ENCODE data around the gene FAF1. TPM values are rescaled to one million over a fixed set of nuclear protein-coding genes. Genes with fewer than 3 reads are reported as not detected.
A peak's percentile ranks its signal among the peaks of the same experiment; 100 is the strongest.

FAF1 gene
- total RNA-seq, 6 experiments from 2014 or later = 24.1 to 32.4 (median 31.6) TPM

DNA sequence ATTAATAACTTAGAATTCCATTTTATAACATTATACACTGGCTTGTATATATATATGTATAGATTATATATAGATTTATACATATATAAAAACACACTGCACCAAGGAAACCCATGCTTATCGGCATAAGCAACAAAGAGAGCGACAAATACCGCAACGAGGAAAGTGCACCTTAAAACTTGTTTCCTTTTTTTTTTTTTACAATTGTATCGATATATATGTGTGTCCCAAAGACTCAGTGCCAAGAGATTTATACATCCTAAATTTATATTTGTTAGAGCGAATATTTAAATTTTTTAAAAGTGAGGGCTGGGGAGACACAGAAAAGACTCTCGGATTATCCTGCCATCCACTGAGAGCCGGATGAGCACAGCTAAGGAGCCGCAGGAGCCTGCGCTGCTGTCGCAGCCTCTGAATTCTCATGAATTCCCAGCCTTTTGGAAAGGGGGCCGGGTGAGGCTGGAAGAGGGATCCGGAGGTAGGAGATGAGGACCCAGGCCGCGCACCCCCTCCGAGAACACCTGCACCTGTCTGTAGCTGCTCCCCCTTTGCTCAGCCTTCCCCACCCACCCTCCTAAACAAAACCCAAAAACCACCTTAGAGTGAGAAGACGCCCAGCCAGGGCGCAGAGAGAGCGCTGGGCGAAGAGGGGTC lies 542.0 kb downstream of the FAF1 start:
- H3K27me3 ChIP-seq = peaks cover 21 to 55% of the 10 kb centered on the region in 2 donors
- H3K4me3 ChIP-seq = peak overlapping the region in 1 of 3 donors; percentile 16
- DNase-seq (no peak), ATAC-seq (no peak)
- H3K27ac ChIP-seq = no peak overlapping the region
- no peak for TF ChIP-seq POLR2A (IDR thresholded peaks at IDR 0.05)
- TF ChIP-seq, protein P1, sequence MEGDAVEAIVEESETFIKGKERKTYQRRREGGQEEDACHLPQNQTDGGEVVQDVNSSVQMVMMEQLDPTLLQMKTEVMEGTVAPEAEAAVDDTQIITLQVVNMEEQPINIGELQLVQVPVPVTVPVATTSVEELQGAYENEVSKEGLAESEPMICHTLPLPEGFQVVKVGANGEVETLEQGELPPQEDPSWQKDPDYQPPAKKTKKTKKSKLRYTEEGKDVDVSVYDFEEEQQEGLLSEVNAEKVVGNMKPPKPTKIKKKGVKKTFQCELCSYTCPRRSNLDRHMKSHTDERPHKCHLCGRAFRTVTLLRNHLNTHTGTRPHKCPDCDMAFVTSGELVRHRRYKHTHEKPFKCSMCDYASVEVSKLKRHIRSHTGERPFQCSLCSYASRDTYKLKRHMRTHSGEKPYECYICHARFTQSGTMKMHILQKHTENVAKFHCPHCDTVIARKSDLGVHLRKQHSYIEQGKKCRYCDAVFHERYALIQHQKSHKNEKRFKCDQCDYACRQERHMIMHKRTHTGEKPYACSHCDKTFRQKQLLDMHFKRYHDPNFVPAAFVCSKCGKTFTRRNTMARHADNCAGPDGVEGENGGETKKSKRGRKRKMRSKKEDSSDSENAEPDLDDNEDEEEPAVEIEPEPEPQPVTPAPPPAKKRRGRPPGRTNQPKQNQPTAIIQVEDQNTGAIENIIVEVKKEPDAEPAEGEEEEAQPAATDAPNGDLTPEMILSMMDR (IDR thresholded peaks at IDR 0.05) = no peak
- peaks cover 0 to 27% (median 0%) of the 10 kb centered on the region in 4 donors for H3K4me1 ChIP-seq
- no peaks in the 10 kb centered on the region for H3K36me3 ChIP-seq
- 7% methylated on average over 16 of the region's 20 CpGs for WGBS (ENCODE audit: insufficient coverage, low coverage, low lambda C conversion rate, missing lambda C conversion rate)
- H3K9me3 ChIP-seq = no peaks in the 10 kb centered on the region
- intact Hi-C loops (cut with DNase I) = no loop called here

DNA sequence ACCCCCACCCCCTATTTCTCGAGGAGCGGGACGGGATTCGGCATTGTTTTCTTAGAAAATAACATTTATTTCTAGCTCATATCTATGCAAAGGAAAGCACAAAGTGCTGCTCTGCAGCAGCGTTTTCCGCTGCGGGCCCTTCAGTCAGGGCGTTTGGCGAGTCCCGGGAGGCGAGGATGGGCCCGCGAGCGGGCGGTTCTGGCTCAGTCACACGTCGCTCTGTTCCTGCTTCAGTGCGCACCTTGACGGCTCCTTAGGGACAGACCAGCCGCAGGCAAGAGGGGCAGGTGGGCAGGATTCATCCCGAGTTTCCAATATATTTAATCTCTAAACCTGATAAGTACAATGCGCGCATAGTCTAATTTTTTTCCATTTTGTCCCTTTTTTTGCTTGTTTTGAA lies 542.6 kb downstream of the FAF1 start:
- peaks cover 15 to 50% of the 10 kb centered on the region in 2 donors for H3K27me3 ChIP-seq
- ATAC-seq = no peak

DNA sequence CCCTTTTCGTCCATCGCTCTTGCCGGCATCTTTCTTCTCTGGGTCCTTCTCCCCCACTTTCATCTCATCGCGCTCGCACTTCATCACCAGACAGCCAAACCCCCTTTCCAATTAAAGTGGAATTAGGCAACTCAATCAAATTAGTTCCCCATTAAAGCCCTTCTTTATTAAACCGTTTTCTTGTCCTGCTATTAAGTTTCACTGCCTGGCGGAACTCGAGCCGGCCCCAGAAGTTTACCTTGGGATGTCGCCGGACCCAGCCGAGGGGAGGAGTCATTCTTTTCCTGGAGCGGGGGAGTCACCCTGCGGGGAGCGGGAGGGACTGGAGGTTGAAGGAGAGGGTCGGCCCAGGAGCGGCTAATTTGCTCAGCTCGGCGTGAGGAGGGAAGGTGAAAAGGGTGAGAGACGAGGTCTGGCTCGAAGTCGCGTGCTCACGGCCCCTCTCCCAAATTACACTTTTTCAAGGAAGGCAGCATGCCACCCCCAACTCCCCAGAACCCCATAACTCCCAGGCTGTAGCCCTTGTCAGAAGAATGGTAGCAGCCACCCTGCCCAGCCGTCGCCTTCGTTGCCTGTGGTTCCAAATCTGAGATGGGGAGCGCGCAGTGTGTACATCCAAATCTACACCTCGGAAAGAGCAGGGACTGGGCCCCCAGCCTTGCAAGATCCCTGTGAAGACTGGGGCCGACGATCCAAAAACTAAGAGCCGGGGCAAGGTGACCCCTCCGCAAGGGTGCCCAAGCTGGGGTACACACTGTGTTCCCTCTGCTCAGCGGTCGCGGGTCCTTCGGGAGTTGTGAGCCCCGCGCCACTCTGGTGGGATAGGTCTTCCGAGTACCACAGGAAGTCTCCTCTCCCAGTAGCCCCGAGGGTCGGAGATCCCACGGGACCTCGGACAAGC lies 543.3 kb downstream of the FAF1 start:
- no peak overlapping the region for H3K27ac ChIP-seq
- H3K27me3 ChIP-seq = peaks cover 12 to 43% of the 10 kb centered on the region in 2 donors
- TF ChIP-seq, protein P1 (IDR thresholded peaks at IDR 0.05) = no peak
- TF ChIP-seq POLR2A (IDR thresholded peaks at IDR 0.05) = no peak
- no peak for ATAC-seq
- no peaks in the 10 kb centered on the region for H3K36me3 ChIP-seq
- no peak overlapping the region for H3K4me3 ChIP-seq
- no peaks in the 10 kb centered on the region for H3K9me3 ChIP-seq
- no peak for DNase-seq
- intact Hi-C loops (cut with DNase I) = no loop called here
- 2% methylated on average over 30 of the region's 46 CpGs for WGBS (ENCODE audit: insufficient coverage, low coverage, low lambda C conversion rate, missing lambda C conversion rate)
- peaks cover 0 to 24% (median 0%) of the 10 kb centered on the region in 4 donors for H3K4me1 ChIP-seq

More for the DNA sequence above, 542.6 kb downstream of the FAF1 start:
- Histone ChIP-seq H3K9me3 (no peaks in the 10 kb centered on the region), H3K36me3 (no peaks in the 10 kb centered on the region), H3K4me1 (peaks cover 0 to 24% (median 0%) of the 10 kb centered on the region in 4 donors), H3K4me3 (no peak overlapping the region), H3K27ac (no peak overlapping the region)
- TF ChIP-seq POLR2A (IDR thresholded peaks at IDR 0.05) = no peak
- TF ChIP-seq, protein P1 (IDR thresholded peaks at IDR 0.05) = no peak
- WGBS (ENCODE audit: insufficient coverage, low coverage, low lambda C conversion rate, missing lambda C conversion rate) = 12% methylated on average over 19 of the region's 23 CpGs
- intact Hi-C loops (cut with DNase I) = no loop called here
- DNase-seq = no peak

DNA sequence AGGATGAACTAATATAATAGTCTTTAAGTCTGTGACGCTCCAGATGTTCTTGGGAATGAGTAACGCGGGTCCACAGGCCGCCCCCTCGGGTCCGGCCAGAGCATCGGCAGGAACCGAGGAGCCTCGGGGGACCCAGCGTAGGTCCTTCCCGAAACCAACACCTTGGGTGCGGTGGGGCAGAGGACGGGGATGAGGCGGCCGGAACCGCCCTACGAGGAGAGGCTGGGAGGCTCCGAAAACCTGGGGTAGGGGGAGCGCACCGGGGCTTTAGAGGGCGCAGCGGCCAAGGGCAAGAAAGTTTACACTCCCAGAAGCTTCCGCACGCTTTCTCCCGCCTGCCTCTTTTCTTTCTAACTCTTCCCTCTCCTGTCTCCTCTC lies 543.9 kb downstream of the FAF1 start:
- Histone ChIP-seq H3K27me3 (peaks cover 11 to 38% of the 10 kb centered on the region in 2 donors), H3K4me1 (peaks cover 0 to 23% (median 0%) of the 10 kb centered on the region in 4 donors)
- WGBS (ENCODE audit: insufficient coverage, low coverage, low lambda C conversion rate, missing lambda C conversion rate) = 7% methylated on average over 8 of the region's 25 CpGs

More for the DNA sequence above, 543.9 kb downstream of the FAF1 start:
- H3K36me3 ChIP-seq = no peaks in the 10 kb centered on the region
- no peak overlapping the region for H3K27ac ChIP-seq
- TF ChIP-seq, protein P1 (IDR thresholded peaks at IDR 0.05) = no peak
- no peak for TF ChIP-seq POLR2A (IDR thresholded peaks at IDR 0.05)
- intact Hi-C loops (cut with DNase I) = no loop called here
- DNase-seq = no peak
- no peak overlapping the region for H3K4me3 ChIP-seq
- no peaks in the 10 kb centered on the region for H3K9me3 ChIP-seq
- ATAC-seq = no peak

All from right lobe of liver (tissue), 6 donors.